OCI-LY3 (cell line): Measurements from ENCODE around the gene VRK2.

ENCODE experiments used
- EZH2phosphoT487 ChIP-seq: fragments of 200-600 bp; shearing (Covaris generic); IDR thresholded peaks from 2 replicates; pipeline ENCODE4 v1.6.1; 2018; ENCODE audit warnings: antibody characterized with exemption, mixed run types, low read depth
- TF ChIP-seq, protein P1 (sequence below): fragments of 200-600, 300-600 bp; sonication (generic); IDR thresholded peaks from 2 replicates; pipeline ENCODE4 v1.5.1; 2014; ENCODE audit warnings: antibody characterized with exemption, low read length, low read depth

GRCh38 chr2:58122040-58122439 lies 75.4 kb downstream of the VRK2 start:
- TF ChIP-seq, protein P1, sequence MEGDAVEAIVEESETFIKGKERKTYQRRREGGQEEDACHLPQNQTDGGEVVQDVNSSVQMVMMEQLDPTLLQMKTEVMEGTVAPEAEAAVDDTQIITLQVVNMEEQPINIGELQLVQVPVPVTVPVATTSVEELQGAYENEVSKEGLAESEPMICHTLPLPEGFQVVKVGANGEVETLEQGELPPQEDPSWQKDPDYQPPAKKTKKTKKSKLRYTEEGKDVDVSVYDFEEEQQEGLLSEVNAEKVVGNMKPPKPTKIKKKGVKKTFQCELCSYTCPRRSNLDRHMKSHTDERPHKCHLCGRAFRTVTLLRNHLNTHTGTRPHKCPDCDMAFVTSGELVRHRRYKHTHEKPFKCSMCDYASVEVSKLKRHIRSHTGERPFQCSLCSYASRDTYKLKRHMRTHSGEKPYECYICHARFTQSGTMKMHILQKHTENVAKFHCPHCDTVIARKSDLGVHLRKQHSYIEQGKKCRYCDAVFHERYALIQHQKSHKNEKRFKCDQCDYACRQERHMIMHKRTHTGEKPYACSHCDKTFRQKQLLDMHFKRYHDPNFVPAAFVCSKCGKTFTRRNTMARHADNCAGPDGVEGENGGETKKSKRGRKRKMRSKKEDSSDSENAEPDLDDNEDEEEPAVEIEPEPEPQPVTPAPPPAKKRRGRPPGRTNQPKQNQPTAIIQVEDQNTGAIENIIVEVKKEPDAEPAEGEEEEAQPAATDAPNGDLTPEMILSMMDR = no peak
- TF ChIP-seq EZH2phosphoT487 = no peak
